ENCODE results near the gene GNL3.
"Not testable (repeated sequence)": the region's sequence is repeated elsewhere in the genome, so short reads cannot be mapped to it uniquely, and the experiment has no call there.

GNL3 gene, protein sequence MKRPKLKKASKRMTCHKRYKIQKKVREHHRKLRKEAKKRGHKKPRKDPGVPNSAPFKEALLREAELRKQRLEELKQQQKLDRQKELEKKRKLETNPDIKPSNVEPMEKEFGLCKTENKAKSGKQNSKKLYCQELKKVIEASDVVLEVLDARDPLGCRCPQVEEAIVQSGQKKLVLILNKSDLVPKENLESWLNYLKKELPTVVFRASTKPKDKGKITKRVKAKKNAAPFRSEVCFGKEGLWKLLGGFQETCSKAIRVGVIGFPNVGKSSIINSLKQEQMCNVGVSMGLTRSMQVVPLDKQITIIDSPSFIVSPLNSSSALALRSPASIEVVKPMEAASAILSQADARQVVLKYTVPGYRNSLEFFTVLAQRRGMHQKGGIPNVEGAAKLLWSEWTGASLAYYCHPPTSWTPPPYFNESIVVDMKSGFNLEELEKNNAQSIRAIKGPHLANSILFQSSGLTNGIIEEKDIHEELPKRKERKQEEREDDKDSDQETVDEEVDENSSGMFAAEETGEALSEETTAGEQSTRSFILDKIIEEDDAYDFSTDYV

DNA sequence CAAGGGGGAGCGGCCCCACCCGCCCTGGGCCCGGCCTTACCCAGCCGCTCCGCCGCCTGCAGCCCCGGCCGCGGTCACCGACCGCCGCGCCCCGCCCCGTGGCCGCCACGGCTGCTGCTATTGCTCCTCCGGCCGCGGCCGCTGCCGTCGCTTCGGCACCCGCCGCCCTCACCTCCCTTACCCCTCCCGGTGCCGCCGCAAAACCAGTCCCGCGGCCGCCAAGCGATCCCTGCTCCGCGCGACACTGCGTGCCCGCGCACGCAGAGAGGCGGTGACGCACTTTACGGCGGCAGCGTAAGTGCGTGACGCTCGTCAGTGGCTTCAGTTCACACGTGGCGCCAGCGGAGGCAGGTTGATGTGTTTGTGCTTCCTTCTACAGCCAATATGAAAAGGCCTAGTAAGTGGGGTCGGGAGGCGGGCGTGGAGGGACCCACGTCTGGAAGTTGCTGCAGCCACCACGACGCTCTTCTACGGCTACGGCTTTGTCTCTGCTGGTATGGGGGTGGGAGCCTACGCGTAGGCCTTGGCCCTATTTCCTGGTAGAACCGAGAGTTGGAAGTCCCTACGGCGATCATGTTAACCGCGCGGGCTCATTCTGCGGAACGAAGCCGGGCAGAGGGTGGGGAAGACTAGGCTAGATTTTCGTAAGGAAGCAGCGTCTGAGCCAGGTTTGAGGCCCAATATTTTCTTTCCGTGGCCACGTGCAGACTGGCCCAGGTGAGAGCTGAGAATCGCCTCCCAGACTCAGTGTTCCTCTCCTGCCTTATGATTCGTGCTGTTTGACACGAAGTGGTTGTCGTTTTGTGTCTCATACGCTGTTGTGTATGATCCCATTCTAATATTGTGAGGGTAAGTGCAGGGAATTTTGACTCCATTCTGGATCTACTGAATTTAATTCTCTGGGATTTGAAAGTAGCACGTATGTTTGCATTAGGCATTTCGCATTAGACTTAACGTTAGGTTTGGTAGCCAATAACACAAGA is at the start of gene GNL3, which contains the start of gene PBRM1:
TSS of gene GNL3 (plus strand) at position 324 of the 983 bp plus-strand sequence. CDS start at position 385, 61 bp downstream.
TSS of gene PBRM1 (minus strand) at position 205 of the 983 bp plus-strand sequence.
- peak; percentile 88 for DNase-seq

DNA sequence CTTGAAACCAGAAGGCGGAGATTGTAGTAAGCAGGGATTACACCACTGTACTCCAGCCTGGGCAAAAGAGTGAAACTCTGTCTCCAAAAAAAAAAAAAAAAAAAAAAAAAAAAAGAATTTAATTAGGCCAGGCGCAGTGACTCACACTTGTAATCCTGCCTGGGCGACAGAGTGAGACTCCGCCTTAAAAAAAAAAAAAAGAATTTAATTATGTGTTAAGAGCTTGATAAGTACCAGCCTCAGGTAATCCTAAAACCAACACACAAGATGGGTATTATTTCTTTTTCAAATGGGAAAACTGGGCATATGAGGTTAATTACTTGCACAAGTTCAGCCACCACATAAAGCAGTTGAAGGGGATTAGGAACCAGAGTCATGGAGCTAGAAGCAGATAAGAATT is 49.2 kb upstream of the GNL3 start:
- no peak for DNase-seq

DNA sequence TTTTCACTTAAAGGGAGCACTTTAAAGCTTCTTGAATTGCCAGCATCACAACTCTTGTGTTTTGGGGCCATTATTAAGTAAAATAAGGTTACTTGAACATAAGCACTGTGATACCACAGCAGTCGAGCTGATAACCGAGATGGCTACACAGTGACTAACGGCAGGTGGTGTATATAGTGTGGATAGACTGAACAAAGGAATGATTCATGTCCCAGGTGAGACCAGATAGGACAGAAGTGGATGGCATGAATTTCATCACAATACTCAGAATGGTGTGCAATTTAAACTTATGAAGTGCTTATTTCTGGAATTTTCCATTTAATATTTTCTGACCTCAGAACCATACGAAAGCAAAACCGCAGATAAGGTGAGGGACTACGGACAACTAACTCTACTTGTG is 40.3 kb upstream of the GNL3 start:
- no peak for DNase-seq

DNA sequence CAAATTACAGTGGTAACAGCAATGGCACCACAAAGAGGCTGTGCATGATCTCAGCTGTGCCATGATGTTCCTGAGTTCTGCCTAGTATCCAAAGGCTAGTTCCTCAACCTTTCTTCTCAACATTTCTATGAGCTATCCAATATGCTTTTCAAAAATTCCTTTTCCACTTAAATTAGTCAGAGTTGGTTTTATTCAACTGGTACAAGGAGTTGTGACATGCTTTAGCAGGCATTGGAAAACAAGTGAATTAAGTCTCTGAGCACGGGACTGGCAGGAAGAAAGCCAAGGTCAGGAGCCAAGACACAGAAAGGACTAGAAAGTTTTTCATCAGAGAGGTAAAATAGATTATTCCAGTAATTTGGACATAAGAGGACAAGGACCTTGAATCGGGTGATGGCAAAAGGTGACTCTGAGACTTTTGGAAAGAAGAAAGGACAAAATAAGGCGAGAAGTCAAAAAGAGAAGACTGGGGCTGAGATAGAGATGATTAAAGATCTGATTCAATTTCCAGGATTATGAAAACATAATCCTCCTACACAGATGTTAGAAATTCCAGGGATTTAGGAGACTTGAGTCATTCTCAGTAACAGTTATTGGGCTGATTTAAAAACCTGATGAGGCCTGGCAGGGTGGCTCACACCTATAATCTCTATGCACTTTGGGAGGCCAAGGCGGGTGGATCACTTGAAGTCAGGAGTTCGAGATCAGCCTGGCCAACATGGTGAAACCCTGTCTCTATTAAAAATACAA is 36.2 kb upstream of the GNL3 start:
- no peak for DNase-seq

DNA sequence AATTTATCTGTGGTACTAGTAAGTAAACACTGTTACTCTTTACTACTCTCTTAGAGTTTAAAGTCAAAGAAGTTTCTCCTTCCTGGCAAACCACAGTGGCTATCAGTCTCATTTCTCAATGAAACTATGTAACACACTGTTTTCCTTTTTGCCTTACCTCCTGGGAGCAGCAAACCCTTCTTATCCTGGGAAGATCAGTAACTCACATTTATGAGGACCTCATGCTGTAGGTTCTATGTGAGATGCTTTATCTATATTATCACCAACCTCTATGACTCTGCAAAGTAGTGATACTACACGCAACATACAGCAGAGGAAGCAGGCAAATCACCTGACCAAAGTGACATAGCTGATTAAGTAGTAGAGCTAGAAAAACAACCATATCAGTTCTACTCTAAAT is 35.4 kb upstream of the GNL3 start:
- DNase-seq, result no peak

DNA sequence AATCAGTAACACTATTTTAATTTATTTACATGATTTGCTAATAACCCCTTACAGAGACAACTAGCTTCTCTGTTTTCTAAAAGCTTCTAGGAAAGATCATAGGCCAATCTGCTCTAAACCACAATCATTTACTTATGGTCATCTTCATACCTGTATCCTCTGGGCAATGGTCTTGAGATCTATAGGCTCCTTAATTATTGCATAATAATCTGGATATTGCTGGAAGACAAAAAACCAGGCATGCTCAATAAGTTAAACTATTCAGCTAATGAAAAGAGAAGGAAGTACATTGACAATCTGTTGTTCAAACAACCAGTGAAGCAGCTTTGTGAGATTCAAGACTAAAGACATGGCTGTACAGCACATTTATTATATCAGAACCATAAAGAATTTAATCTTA is 34.2 kb upstream of the GNL3 start:
- DNase-seq, result no peak

DNA sequence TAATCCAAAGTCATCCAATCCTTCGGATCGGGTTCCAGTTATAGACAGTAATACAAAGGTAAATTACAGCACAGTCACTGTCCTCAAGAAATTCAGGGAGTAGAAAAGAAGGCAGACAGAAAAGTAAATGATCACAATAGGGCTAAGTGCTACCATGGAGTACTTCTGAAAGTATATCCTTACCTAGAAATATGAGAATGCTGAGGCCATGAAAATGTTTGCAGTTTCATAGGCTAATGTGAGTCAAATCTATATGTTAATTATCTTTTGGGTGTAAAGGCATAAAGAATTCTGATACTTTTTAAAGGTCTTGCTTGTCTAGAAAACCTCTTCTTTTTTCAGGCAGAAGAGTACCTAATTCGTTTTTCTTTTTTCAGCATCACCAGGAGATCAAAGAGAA is 29.9 kb upstream of the GNL3 start:
- no peak for DNase-seq

DNA sequence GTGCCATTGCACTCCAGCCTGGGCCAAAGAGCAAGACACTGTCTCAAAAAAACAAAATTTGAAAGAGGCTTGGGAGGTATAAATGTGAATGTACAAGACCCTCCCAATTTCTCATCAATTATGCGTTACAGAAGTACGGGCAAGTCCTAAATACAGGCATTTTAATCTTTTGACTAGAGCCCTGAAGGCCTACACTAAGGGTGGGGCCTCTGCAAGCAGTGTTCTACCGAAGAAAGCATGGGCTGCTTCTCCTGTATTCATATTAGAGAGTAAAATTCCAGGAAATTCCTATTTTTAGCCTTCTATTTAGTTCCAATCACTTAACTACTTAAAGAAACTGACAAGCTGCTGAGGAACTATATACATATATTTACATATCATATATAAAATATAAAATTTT is 25.8 kb upstream of the GNL3 start:
- DNase-seq, result no peak

DNA sequence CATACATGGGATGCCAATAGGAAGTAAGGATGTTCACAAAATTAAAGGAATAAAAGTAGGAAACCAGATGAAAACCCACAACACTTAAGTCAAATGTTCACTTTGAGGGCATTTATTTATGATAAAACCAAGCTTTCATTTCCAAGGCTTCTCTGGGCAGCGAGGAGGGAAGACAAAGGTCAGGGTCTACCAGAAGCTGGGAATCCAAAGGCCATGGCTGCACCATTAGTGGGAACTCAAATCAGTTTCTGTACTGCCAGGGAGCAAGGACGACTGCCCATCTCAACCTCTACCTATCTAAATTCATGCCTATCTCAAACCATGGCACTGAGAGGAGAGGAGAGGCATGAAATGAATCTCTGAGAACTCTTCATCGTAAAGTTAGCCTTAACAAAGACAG is 22.7 kb upstream of the GNL3 start:
- DNase-seq, result no peak

DNA sequence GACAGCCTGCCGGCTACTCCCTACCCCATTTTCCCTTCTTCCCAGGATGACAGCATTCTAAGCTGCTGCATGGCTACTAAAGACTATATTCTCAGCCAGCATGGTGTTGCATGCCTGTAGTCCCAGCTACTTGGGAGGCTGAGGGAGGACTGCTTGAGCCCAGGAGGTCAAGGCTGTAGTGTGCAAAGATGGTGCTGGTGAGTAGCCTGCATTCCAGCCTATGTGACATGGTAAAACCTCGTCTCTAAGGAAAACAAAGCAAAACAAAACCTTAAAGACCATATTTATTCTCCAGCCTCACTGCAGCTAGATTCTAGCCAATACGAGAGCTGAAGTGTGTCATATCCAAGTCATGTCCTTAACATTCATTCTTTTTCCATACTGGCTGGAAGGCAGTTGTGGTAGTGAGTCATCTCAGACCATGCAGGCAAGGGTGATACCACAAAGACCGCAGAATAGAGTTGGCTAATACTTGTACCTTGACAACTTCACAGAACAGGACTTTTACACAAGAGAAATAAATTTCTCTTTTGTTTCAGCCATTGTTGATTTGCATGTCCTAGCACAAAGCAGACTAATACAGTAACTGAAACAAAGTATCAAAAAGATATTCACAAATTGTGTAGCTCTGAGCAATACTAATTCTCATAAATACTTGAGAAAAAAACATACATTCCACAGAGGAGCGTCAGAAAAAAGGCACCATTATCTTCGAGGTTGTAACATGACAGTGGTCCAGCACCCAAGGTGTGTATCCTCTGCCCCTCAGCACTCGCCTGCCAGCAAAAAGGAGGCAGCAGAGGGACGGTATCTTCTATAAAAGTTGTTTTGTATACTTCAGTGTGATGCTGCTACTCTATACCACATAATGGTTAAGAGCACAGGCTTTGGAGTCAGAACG is 15.0 kb upstream of the GNL3 start:
- DNase-seq, result no peak

DNA sequence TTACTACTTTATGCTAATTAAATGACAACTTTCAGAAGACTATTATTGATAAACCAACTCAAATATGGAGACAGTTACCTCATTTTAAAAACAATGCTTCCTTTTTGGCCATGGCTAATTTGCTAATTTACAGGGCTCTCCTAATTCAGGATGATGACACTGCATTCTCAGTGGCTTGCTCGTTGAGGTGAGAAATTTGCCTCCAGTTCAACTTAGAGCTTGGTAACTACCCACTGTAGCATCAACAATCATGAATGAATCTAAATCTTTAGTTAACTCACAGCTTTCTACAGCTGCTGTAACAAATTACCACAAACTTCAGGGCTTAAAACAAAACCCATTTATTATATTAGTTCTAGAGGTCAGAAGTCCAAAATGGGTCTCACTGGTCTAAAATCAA is 14.2 kb upstream of the GNL3 start:
- DNase-seq, result no peak

DNA sequence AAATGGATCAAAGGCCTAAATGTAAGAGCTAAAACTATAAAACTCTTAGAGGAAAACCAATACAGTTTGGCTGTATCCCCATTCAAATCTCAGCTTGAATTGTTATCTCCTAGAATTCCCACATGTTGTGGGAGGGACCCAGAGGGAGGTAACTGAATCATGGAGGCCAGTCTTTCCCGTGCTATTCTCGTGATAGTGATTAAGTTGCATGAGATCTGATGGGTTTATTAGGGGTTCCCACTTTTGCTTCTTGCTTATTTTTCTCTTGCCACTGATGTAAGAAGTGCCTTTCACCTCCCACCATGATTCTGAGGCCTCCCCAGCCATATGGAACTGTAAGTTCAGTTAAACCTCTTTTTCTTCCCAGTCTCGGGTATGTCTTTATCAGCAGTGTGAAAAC is 9.6 kb upstream of the GNL3 start:
- not testable (repeated sequence) for DNase-seq

DNA sequence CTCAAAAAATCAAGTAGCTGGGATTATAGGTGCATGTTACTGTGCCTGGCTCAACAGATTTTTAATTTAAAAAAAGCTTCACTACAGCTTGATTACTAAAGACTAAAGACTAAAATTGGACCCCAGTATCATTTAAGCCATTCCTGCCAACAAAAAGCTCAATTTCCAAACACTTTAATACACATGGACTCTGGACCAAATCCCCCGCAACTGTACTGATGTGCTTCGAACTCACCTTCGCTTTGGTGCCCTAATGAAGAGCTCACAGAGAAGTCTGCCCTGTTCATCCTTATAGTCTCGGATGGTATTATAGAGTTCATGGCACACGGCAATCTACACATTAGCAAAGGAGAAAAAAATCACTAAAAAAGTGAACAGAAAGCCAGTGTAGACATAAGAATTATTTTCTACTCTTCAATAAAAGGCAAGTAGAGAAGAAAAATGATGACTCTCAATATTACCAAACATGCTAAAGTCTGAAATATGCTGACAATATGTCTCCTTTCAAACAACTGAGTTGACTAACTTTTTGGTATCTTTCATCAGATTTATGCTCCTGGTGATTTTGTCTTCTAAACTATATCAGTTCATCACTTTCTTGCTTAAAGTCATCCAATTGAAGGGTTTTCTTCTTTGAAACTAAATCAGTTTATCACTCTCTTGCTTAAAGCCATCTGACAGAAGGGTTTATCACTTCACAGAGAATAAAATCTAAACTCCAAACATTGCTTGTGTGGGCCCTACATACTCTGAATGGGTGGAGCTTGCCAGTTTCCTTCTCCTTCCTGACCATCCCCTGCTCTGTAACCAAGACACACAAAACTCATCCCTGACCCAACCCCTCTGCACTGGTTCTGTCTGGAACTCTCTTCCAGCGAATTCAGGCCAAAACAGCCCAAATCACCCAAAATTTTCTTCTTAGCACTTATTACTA is 7.3 kb upstream of the GNL3 start:
- DNase-seq, result no peak

DNA sequence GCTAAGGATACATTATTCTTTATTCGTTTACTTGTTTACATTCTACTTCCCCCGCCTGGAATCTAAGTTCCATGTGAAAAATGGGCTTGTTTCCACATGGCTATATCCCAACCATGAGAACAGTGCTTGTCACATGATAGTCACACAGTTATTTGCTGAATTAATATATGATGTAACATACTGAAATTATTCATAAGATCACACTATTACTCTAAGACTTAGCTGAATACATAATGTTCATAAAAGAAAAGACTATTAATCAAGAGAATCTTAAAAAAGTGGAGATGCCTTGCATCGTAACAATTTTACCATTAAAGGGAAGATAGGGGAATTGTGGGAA is 6.7 kb upstream of the GNL3 start:
- DNase-seq, result no peak

DNA sequence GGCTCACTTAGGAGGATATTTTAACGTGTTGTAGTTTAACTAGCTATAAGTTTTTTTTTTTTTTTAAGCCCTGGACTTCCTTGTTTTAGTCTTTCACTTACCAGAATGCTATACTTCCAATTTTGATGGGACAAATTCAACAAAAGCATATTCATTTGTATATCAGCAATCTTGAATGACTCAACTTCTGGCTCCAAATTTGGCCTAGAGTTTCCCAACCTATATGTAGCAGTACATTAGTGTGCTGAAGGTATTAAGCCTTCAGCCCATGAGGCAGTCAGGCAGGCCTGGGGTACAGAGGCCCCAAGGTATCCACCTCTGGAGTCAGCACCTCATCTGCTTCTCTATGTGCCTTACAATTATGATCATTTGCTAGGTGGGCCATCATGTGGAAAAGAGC is 6.0 kb upstream of the GNL3 start:
- DNase-seq, result no peak

DNA sequence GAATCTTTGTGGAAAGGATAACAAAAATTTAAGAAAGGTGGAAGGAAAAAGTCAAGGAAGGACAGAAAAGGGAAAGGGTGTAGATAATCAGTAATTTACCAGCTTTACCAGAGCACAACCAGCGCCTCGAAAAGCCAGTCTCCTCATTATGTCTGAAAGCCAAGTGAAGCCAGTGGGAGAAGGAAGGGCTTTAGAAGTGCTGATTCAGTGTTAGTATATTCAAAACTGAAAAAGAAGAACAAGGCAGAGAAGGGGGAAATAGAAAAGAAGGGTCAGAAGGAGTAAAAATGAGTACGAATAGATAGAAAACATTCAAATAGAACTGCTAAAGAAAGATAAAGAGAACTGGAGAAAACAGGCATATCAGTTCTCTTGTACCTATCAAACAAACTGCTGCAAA is 4.2 kb upstream of the GNL3 start:
- no peak for DNase-seq

DNA sequence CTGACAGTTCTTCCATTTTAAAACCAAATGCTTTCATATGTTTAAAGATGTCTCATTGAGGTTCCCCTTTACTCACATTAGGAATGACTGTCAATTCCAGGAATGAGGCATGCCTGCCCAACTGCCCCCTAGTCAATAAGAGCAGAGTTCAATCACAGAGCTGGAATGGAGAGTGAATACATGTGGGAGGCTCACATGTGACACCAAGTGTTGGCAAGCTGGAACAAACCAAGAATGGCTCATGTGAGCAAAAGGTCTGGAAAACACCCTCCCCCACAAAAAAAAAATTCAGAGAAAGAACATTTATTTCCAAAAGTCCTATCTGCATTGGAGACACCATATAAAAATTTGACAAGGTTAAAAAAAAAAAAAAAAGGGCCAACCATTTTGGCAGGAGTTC is 3.8 kb upstream of the GNL3 start:
- DNase-seq, result no peak

DNA sequence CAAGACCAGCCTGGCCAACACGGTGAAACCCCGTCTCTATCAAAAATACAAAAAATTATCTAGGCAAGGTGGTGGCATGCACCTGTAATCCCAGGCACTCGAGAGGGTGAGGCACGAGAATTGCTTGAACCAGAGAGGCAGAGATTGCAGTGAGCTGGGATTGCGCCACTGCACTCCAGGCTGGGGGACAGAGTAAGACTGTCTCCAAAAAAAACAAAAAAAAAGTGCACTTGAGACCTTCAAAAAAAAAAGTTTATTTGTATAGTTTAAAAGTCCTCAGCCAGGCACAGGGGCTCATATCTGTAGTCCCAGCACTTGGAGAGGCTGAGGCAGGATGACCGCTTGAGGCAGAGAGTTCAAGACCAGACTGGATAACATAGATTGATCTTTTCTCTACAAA is 2.2 kb upstream of the GNL3 start:
- no peak for DNase-seq

DNA sequence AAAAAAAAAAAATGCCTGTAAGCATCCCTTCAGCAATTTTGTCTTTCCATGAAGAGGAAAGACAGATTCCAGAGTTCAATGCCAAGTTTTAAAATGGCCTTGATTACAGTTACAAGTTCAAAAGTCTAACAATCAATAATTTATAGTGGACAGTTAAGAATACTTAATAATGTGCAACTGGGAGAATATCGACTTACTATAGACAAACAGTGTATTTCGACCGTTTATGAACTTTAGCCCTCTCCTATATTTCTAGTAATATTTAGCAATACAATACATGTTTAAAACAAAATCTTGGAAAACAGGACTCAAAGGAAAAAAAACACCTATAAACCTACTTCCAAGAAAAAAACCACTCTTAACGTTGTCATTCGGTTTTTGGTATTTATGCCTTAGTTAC is 1.6 kb upstream of the GNL3 start:
- no peak for DNase-seq

DNA sequence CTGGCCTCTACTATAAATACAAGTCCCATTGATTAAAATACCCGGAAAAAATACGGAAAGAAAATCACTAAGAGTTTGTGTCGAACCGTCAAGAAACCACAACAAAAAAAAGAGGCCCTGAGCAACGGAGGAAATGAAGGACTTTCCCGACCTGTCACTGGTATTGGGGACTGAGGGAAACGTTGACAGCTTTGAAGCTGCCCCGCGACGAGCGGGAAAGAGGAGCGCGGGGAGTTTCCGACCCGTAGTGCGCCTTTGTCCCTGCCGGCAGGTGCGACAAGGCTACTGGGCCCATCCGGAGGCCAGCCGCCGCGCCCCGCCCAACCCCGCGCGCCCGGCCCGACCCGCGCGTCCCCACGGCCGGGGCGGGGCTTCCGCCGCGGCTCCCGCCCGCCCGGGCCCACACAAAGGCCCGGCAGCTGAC is 535 bp upstream of the GNL3 start:
- peak; percentile 61 for DNase-seq

DNA sequence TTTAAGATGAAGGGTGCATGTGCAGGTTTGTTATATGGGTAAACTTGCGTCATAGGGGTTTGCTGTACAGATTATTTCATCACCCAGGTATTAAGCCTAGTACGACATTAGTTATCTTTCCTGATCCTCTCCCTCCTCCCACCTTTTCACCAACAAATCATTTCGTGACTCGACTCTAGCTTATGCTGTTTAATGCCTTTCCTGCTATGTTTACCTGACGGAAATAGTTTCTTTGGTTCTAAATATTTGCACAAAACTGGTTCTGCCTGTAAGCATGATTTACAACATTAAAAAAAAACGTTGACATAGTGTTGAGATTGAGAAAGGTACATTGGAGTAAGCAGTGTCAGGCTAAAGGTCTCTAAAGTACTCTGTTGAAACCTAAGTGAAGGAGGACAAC is 2.4 kb downstream of the GNL3 start:
- no peak for DNase-seq
